Neural crest cell (in vitro differentiated cells): ENCODE measurements around the gene SOX12. TPM values are rescaled to one million over a fixed set of nuclear protein-coding genes. Genes with fewer than 3 reads are reported as not detected.

Experiments
- DNase-seq: peaks from one replicate; pipeline ENCODE4 v3.0.0; 2021; ENCODE audit warnings: low read depth, mixed read lengths, low spot score
- H3K27ac Mint-ChIP-seq: one replicate; pipeline ENCODE4 v1.8.0; 2021; ENCODE audit warnings: mild to moderate bottlenecking, mixed read lengths; ENCODE audit not compliant: unreplicated experiment
- H3K27me3 Mint-ChIP-seq: 2 replicates; pipeline ENCODE4 v1.8.0; 2021; ENCODE audit warnings: low read depth, mild to moderate bottlenecking, mixed read lengths
- H3K36me3 Mint-ChIP-seq: 2 replicates; pipeline ENCODE4 v1.8.0; 2021; ENCODE audit warnings: low read depth, mild to moderate bottlenecking, mixed read lengths
- H3K4me1 Mint-ChIP-seq: 2 replicates; pipeline ENCODE4 v1.8.0; 2021; ENCODE audit warnings: mixed read lengths
- H3K4me3 Mint-ChIP-seq: one replicate; pipeline ENCODE4 v1.8.0; 2021; ENCODE audit warnings: mild to moderate bottlenecking, mixed read lengths
- H3K9me3 Mint-ChIP-seq: 2 replicates; pipeline ENCODE4 v1.8.0; 2021; ENCODE audit warnings: mixed read lengths
- total RNA-seq: library from RNA; stranded (reverse); gene quantifications from 2 replicates; pipeline ENCODE4 v1.2.1, GENCODE V29; 2021
- TF ChIP-seq, protein P1 (sequence below): fragments of 200-600 bp; sonication (generic); conservative IDR thresholded peaks from 2 replicates; pipeline ENCODE4 v1.5.0; 2021; ENCODE audit warnings: antibody characterized with exemption, mild to moderate bottlenecking

The SOX12 gene
- total RNA-seq, 1 donor from 2014 or later, result 88.7 TPM

GRCh38 chr20:366719-367485 lies 41.5 kb downstream of the SOX12 start:
- no peak for DNase-seq
- Mint-ChIP-seq H3K27ac (no peak overlapping the region), H3K9me3 (no peaks in the 10 kb centered on the region), H3K27me3 (no peaks in the 10 kb centered on the region), H3K4me1 (peaks cover 6% of the 10 kb centered on the region), H3K36me3 (no peaks in the 10 kb centered on the region), H3K4me3 (no peak overlapping the region)
- TF ChIP-seq, protein P1, sequence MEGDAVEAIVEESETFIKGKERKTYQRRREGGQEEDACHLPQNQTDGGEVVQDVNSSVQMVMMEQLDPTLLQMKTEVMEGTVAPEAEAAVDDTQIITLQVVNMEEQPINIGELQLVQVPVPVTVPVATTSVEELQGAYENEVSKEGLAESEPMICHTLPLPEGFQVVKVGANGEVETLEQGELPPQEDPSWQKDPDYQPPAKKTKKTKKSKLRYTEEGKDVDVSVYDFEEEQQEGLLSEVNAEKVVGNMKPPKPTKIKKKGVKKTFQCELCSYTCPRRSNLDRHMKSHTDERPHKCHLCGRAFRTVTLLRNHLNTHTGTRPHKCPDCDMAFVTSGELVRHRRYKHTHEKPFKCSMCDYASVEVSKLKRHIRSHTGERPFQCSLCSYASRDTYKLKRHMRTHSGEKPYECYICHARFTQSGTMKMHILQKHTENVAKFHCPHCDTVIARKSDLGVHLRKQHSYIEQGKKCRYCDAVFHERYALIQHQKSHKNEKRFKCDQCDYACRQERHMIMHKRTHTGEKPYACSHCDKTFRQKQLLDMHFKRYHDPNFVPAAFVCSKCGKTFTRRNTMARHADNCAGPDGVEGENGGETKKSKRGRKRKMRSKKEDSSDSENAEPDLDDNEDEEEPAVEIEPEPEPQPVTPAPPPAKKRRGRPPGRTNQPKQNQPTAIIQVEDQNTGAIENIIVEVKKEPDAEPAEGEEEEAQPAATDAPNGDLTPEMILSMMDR, result no peak

- Mint-ChIP-seq H3K4me1 (peaks cover 11% of the 10 kb centered on the region), H3K9me3 (no peaks in the 10 kb centered on the region), H3K27ac (no peak overlapping the region), H3K36me3 (no peaks in the 10 kb centered on the region), H3K27me3 (no peaks in the 10 kb centered on the region), H3K4me3 (no peak overlapping the region)
- TF ChIP-seq, protein P1, result no peak
- DNase-seq, result no peak
Measured at GRCh38 chr20:367486-367887, 42.1 kb downstream of the SOX12 start.

DNA sequence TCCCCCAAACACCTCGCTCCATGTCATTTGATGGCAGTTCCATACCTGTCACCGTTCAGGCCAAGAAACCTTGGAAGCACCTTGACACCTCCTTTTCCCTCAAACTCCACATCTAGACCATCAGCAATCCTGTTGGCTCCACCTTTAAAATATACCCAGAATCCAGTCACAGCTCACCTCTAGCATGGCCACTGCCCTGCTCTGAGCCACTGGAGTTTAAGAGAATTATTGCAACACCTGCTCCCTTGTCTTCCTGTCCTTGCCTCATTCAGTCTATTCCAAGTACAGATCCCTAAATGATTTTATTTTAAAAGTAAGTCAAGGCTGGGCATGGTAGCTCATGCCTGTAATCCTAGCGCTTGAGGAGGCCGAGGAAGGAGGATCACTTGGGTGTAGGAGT lies 43.6 kb downstream of the SOX12 start:
- no peak for DNase-seq
- peak overlapping the region; percentile 69 for H3K27ac Mint-ChIP-seq
- H3K4me1 Mint-ChIP-seq, result peaks cover 18% of the 10 kb centered on the region
- TF ChIP-seq, protein P1, result no peak
- no peak overlapping the region for H3K4me3 Mint-ChIP-seq
- no peaks in the 10 kb centered on the region for H3K27me3 Mint-ChIP-seq
- no peaks in the 10 kb centered on the region for H3K36me3 Mint-ChIP-seq
- H3K9me3 Mint-ChIP-seq, result no peaks in the 10 kb centered on the region

- H3K27ac Mint-ChIP-seq, result peak overlapping the region; percentile 10
- TF ChIP-seq, protein P1, result no peak
- no peak for DNase-seq
- H3K4me3 Mint-ChIP-seq, result no peak overlapping the region
- H3K9me3 Mint-ChIP-seq, result no peaks in the 10 kb centered on the region
- no peaks in the 10 kb centered on the region for H3K27me3 Mint-ChIP-seq
- H3K36me3 Mint-ChIP-seq, result no peaks in the 10 kb centered on the region
- peaks cover 18% of the 10 kb centered on the region for H3K4me1 Mint-ChIP-seq
Measured at GRCh38 chr20:370151-370600, 44.8 kb downstream of the SOX12 start.

- no peaks in the 10 kb centered on the region for H3K9me3 Mint-ChIP-seq
- TF ChIP-seq, protein P1, result no peak
Measured at GRCh38 chr20:370977-371754, 45.8 kb downstream of the SOX12 start.

More at GRCh38 chr20:370977-371754, 45.8 kb downstream of the SOX12 start:
- no peak overlapping the region for H3K27ac Mint-ChIP-seq
- H3K4me3 Mint-ChIP-seq, result no peak overlapping the region
- peaks cover 18% of the 10 kb centered on the region for H3K4me1 Mint-ChIP-seq
- H3K27me3 Mint-ChIP-seq, result no peaks in the 10 kb centered on the region
- DNase-seq, result no peak
- H3K36me3 Mint-ChIP-seq, result no peaks in the 10 kb centered on the region
